HG02678 (cell line): ENCODE results near the gene FAXDC2.
A peak's percentile ranks its signal among the peaks of the same experiment; 100 is the strongest.

ENCODE experiments used
- ATAC-seq: cut with Tn5 transposase; IDR thresholded peaks from one replicate; pipeline ENCODE4 v1.9.1; 2021; ENCODE audit warnings: mild to moderate bottlenecking, moderate library complexity; ENCODE audit not compliant: unreplicated experiment

Gene FAXDC2

DNA sequence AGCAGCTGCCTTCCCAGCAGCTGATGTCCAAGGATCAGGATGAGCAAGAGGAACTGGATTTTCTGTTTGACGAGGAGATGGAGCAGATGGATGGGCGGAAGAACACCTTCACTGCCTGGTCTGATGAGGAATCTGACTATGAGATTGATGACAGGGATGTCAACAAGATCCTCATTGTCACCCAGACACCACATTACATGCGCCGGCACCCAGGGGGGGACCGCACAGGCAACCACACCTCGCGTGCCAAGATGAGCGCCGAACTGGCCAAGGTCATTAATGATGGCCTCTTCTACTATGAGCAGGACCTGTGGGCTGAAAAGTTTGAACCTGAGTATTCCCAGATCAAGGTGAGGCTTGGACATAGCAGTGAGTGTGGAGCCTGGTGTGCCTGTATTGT lies 48.4 kb downstream of the FAXDC2 start:
- no peak for ATAC-seq

DNA sequence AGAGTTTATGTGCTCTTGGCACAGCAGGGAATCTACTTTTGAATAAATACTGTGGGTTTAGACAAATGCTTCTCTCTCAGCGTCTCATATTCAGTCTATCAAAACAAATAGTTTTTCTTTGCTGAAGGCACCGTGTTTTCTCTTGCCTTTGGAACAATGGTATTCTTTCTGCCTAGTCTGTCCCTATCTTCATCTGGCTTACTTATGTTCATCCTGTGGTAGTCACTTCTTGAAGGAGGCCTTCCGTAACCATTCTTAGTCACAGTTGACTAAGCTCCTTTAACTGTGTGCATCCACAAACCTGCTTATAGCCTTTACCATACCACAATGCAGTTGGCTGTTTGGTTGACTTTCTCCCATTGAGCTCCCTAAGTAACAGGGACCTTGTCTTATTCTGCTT lies 49.3 kb downstream of the FAXDC2 start:
- ATAC-seq: no peak

DNA sequence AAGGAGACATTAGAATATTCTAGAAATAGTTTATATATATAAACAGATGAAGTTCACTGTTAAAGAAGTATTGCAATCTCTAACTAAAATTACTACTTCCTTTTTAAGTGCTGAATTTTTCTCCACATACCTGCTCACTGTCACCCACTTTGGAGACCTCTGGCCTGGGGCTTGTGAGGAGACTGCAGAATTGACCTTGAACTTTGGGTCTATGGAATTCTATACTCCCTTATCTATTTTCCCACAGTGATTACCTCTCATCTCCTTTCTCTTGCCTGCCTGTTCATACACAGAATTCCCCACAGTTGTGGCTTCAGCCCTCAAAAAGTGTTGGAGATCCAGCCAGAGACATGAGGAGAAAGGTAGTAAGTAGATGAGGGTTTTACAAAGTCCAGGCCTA lies 49.8 kb downstream of the FAXDC2 start:
- no peak for ATAC-seq

DNA sequence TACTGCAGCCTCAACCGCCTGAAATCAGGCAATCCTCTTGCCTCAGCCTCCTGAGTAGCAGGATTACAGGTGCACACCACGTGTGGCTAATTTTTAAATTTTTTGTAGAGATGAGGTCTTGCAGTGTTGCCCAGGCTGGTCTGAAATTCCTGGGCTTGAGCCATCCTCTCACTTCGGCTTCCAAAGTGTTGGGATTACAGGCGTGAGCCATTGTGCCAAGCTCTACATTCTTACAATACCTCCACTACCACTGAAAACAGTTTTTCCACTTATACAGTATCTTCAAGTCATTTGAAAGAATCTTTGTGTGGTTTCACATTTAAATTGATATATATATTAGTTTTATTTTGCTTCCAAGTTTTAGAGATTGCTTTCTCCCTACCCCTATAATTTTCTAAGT lies 52.6 kb downstream of the FAXDC2 start:
- no peak for ATAC-seq

DNA sequence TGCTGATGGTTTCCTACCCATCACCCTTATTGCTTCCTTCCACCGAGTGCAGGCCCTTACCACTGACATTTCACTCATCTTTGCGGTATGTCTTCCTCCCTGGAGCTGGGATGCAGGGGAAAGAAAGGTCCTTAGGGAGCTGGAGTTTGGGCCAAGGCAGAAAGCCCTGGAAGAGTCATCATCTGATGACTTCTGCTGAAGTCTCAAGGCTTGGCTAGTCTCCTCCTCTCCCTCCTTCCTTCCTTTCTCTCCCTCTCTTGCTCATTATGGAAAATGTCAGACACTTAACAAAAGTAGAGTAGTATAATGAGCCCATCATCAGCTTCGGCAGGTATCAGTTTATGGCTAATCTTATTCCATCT lies 55.2 kb downstream of the FAXDC2 start:
- ATAC-seq: no peak

DNA sequence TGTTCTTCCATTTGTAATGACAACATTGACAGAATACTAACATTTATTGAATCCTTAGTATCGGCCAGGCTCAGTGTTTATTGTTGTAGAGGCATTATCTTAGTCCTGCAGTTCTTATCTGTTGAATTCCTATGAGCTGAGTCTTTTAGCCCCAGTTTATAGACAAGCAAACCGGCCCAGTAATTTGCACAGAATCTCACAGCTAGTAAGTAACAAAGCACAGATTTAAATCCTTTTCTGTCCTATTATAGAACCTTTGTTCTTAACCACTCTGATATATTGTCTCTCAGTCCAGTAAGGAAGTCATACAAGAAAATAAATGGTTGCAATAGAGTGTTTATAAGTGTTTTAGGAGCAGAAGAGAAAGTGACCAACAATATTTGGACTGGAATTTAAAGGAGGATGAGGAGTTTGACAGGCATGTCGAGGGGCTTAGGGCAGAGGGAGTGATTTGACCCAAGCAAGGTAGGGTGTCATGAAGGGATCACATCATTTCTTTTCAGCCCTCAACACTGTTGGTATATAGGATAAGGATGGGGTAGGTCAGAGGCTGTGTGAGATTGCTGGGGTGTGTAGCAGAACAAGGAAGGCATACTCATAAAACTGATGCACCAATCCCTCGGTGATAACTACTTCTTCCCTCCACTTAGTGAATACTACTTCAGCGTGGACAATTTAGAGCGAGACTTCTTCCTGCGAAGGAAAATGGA lies 55.7 kb downstream of the FAXDC2 start:
- ATAC-seq: no peak

DNA sequence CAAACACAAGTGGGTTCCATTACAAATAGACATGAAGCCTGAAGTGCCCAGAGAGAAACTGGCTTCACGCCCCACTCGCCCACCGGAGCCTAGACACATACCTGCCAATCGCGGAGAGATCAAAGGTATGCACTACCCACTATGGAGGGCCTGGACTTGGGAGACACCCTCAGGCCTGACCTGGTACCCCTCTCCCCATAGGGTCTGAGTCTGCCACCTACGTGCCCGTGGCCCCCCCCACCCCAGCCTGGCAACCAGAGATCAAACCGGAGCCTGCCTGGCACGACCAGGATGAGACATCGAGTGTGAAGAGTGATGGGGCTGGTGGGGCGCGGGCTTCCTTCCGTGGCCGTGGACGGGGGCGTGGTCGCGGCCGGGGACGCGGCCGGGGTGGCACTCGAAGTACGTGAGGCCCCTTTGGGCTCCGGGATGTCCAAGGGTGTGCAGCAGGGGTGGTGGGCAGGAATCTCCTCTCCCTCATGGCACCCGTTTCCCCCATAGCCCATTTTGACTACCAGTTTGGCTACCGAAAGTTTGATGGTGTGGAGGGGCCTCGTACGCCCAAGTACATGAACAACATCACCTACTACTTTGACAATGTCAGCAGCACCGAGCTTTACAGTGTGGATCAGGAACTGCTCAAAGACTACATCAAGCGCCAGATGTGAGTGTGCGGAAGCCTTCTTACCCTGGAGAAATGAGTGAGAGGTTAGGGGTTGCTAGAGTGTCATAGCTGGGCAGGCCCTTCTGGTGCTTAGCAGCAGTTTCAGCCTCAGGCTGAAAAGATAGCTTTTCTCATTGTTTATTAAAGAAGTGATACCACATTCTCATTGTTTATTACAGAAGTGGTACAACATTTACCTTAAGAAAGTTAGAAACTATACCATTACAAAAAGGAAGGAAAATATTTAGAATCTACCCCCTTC lies 56.5 kb downstream of the FAXDC2 start:
- no peak for ATAC-seq

DNA sequence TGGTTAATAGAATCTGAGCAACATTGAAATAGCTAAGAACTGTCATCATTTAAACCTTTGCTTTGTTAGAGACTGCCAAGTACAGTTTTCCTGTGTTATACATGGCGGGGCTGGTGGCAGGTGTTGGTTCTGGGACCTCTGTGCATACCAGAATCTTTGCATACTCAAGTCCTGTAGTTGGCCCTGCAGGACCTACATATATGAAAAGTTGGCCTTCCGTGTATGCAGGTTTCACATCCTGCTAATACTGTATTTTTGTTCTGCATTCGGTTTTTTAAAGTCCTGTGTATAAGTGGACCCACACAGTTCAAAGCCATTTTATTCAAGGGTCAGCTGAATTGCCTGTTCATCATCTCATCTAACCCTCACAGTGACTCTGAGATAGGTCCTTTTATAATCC lies 58.9 kb downstream of the FAXDC2 start:
- peak; percentile 94 for ATAC-seq

DNA sequence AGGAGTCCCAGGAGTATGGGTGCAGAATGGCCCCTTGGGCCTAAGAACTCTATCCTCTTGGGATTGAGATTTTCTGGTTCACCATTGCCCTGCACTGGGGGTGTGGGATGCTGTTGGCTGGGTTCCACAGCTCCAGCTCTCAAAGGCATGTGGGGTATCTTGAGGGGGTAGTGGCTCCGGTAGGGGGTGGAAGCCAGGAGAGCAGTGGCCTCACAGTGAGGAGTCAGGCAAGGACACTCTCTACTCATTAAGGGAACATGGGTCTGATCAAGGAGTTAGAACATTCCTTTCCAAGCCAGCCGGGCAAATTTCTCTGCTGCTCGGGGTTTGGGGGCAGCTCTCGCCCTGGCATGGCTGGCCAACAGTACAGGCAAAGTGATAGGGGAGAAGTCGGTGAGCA lies 62.2 kb downstream of the FAXDC2 start:
- ATAC-seq: no peak

DNA sequence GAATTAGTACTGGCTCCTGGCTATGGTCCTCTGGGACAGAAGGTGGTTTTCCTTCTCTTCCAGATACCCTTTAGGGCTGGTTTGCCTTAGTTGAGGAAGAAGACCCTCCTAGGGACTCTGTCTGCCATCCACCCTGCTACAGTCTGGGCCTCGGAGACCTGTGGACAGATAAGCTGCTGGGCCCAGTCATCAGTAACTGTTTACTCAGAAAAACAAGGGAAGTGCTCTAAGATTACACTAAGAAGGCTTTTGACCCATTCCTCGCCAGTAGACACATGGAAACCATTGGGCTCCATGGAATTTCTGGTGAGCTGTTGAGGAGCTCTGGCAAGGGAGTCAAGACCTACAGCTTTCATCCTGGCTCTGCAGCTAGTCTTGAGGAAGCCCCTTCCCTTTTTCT lies 64.0 kb downstream of the FAXDC2 start:
- no peak for ATAC-seq

DNA sequence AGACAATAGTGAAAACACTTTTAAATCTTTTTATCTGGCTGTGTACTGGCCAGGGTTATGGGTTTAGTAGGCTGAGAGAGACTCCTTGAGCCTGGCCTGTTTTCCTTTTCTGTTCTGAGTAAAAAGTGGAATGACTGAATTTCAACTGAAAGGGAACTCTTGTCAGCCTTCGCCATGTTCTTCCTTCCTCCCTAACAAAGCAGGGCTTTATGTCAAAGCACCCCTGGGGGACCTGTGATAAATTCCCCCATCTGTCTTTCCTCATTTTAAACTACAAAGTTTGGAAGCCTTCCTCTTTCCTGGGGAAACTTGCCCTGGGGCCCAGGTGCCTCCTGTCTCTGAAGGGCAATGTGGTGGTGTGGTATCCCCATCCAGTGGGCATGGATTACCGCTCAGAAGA lies 65.5 kb downstream of the FAXDC2 start:
- ATAC-seq: no peak

DNA sequence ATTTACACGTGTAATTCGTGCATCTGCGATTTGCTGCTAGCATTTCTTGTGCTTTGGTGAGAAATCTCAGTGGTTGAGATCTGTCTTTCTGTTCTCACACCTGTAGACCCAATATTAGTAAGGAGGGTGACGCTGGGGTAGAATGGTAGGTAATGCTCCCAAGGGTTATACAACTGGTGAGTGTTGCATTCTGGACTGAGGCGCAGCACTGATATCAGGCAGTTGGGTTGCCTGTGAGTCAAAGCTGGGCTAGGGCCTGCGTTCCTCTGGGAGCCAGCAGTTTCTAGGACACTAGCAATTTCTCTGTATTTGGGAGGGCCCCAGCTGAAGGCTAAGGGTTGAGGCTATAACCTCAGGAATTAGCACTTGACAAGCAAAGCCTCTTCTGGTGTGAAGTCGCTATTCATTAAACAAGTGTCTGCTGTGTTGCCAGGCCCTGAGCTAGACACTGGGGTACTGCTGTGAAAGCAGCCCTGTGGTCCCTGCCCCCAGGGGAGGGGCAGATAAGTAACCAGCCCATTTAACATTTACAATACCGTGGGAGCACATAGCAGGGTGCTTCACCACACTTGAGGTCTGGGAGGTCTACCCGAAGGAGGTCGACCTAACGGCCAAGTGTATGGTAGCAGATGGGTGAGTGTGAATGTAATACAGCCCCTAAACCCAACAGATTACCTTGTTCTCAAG lies 66.5 kb downstream of the FAXDC2 start:
- ATAC-seq: peak; percentile 67

DNA sequence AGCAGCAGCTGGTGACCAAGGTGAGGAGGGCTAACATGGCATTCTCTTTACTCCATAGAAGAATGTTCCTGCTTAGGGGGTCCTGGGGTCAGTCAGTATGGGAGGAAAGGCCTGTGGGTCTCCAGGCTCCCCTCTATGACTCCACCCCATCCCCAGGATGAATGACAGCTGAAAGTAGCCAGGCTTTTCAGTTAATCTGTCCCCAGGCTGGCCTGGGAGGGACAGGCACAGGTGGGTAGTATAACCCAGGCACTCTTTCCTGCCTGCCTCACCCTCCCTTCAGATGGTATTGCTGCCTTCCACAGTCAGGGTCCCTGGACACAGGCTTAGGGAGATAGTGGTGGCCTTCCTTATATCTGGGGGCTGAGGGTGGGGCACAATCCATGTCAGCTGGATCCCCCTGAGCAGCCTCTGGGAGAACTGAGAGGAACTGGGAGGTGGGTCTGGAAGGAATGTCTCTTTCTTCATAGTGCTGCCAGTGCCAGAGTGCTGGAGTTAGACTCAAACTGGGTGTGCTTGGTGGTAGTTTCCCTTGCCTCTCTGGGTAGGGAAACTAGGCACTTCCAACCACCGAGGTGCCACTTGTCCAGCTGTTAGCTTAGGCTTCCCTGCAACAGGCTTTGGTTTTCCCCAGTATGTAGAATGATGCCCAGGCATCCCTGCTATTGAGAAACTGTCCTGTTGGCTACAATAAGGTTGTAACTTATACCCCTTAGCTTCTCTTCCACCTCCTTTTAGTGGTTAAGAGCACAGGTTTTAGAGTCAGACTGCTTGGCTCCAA lies 67.4 kb downstream of the FAXDC2 start:
- ATAC-seq: peak; percentile 9

DNA sequence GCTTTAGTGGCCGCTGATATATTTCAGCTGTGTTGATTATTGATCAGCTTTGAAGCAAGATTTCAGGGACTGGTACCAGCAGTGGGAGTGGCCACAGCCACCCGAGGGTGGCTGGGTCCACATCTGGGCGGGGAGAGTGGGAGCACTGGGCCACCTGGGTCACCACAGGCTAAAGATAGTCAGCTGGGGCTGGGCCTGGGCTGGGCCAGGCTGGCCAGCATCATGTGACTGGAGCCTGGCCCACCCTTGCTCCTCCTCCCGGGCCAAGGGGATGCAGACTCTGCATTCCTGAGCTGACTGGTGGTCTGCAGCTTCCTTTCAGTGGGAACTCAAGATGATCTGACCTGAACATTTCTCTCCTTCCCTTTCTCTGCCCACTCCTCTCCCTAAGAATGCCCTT lies 68.1 kb downstream of the FAXDC2 start:
- ATAC-seq: peak; percentile 33

DNA sequence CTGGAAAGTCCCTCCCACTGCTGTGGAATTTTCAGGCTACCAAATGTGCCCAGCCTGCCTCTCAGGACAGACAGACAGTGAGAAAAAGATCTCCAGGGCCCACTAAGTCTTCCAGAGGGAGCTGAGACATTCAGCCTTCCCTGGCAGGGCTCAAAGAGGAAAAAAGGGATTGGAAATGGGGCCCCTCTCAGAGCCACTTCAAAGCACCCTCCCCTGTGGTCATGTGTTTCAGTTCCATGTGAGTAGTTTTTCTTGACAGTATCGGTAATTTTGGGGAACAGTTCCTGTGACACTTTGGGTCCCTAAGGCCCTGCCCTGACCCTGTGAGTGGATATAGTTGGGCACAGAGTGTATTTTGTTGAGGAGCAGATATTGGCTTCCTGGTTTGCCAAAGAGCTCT lies 70.3 kb downstream of the FAXDC2 start:
- ATAC-seq: peak; percentile 33

DNA sequence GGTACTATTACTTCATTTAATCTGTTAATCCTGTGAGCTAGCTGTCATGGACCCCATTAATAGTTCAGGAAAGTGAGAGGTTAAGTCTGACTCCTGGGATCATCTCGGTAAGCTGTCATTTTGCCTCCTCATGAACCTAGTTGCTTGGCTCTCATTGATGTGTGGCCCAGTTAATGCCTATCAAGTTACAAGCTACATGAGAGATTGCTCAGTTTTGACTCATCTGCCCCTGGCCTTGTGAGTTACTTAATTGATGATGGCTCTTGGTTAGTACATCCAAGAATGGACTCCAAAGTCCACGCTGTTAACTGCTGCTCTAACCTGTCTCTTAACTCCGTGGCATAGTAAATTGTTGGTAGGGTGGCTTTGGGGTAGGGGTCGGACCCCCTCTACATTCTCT lies 71.3 kb downstream of the FAXDC2 start:
- no peak for ATAC-seq

DNA sequence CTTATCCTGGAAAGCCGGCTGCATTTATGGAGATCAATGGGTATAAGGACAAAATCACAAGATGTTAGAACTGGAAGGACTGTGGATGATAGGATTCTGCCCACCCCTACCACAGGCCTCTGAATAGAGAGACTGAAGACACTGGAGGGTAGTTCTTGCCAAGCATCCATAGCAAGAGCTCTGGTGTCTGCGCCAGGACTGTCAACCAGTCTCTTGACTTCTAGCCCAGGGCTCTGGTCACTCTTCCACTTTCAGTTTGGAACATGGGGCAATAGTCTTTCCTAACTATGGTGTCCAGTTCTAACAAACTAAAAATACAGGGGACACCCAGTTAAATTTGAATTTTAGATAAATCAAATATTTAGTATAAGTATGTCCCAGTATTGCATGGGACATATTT lies 71.9 kb downstream of the FAXDC2 start:
- ATAC-seq: no peak

DNA sequence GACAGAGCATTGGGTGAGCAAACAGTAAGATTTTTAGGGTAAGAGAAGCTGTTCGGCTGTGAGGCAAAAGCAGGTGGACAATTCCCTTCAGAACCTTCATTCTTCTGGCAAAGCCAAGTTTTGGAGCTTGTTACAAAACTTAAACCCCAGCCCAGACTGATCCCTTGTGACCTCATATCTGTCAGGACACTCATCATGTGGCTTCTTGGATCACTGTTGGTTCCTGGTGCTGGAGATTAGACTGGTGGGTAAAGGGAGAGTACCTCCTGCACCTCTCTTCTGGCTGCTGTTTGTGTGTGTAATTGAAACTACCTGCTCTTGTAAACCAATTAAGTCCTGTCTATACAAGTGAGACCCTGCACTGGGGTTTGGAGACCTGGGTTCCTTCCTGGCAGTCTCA lies 74.2 kb downstream of the FAXDC2 start:
- no peak for ATAC-seq

DNA sequence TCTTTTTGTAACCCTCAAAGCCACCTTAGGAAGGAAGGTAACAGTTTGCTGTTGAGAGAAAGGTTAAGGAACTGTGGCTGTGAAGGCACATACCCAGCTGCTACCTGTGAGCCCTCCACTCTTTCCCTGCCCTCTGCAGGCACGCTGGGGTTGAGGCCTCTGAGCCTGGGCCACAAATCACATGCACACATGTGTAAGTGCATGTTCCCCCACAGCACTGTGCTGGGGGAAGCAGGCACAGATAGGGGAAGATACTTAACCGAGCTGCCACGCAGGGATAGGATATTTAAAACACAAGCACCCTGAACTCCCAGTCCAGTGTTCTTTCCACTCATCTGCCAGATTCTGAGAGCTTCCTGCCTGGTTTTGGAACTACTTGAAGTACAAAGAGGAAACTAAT lies 77.1 kb downstream of the FAXDC2 start:
- ATAC-seq: no peak

DNA sequence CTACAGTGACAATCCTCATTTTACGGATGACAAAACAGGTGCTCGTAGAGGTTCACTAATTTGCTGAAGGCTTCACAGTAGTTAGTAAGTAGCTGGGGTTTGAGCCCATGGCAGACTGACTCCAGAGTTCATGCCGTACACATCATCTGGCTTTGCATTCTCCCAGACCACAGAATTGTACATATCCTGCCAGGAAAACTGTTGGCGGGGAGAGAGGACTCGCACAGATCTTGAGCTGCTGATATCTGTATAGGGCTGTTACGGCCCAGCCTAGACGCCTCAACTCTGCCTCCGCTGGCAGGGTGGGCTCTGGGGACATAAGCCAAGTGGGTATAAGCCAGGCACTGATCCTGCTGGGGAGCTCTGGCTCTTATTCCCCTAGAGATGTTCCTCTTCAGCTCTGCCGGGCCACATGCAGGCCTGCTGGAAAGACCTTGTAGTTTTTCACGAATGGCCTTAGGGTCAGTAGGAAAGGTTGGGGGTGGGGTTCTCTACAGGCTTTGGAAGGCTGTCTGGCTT lies 79.0 kb downstream of the FAXDC2 start:
- no peak for ATAC-seq

DNA sequence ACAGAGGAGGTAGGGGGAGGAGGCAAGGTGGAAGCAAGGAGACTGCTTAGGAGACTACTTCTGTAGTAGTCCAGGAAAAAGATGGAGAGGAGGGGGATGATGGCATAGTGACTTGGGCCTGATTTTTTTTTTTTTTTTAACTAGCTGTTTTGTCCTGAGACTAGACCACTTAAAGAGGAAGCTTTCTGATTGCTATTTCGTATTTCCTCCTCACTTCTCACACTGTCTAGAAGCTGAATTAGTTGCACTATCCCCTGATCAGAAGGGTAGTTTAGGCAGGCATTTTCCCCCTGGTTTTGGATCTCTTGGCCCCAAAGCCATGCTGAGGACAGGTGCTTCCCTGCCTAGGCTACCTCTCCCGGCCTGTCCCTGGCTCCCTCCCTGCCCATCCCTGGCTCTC lies 80.3 kb downstream of the FAXDC2 start:
- no peak for ATAC-seq
